GM12872 (cell line): ENCODE measurements around the gene ABCA13.

ENCODE experiments used
- TF ChIP-seq, protein P1 (sequence below): IDR thresholded peaks from 3 replicates; pipeline ENCODE4 v1.5.1; 2011; ENCODE audit warnings: low read depth, mild to moderate bottlenecking, low read length, moderate library complexity; ENCODE audit not compliant: insufficient read depth

ABCA13 gene

DNA sequence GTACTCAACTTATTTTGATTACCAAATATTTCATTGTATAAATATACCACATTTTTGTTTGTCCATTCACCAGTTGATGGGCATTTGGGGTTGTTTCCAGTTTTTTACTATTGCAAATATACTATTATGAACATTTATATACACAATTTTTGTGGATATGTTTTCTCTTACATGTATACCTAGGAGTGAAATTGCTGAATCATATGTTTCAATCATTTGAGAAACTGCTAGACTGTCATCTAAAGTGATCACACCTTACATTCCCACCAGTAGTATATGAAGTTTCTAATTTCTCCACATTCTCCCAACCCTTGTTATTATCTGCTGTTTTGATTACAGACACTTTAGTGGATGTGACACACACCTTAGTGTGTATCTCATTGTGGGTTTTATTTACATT is 257.9 kb downstream of the ABCA13 start:
- TF ChIP-seq, protein P1, sequence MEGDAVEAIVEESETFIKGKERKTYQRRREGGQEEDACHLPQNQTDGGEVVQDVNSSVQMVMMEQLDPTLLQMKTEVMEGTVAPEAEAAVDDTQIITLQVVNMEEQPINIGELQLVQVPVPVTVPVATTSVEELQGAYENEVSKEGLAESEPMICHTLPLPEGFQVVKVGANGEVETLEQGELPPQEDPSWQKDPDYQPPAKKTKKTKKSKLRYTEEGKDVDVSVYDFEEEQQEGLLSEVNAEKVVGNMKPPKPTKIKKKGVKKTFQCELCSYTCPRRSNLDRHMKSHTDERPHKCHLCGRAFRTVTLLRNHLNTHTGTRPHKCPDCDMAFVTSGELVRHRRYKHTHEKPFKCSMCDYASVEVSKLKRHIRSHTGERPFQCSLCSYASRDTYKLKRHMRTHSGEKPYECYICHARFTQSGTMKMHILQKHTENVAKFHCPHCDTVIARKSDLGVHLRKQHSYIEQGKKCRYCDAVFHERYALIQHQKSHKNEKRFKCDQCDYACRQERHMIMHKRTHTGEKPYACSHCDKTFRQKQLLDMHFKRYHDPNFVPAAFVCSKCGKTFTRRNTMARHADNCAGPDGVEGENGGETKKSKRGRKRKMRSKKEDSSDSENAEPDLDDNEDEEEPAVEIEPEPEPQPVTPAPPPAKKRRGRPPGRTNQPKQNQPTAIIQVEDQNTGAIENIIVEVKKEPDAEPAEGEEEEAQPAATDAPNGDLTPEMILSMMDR: no peak

DNA sequence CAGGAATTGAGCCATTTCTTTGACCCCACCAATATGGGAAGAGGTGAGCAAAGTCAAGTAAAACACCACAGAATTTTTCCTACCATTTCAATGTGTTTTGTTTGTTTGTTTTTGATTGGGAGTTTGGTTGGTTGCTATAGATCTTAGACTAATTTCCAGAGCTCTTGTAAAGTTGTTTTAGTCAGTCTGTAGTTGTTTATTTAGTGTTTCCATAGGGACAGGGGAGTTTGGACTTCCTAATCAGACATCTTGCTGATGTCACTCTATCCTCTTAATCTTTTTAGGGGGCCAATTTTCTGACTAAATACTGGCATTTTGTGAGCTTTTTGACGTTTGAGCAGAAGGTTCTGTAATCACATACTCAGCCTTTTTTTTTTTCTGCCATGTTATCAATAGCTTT is 266.9 kb downstream of the ABCA13 start:
- TF ChIP-seq, protein P1: no peak

DNA sequence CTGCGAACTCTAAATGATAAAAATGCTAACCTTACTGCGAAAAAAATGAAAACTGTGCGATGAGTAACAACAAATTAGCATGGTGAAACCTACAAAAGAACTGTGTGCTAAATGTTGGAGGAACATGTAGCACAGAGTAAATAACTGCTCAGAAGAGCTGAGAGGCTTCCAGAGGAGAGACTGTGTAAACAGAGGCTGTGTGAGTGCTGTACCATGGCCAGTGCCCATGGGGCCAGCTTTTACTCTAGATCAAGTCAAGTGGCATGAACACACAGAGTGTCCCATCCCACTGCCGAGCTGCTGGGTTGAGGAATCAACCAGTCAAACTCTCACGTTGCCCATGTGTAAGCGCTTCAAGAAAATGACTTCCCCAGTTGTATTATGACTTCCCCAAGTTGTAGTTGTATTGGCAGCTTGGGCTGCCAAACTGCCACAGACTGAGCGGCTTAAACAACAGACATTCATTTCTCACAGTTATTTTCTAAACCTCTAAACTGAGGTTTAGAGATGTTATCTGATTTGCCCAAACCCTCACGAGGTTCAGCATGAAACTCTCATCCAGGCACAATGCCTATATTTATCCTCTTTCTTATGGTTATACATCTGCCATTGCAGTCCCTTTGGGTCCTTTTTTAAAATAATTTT is 270.7 kb downstream of the ABCA13 start:
- TF ChIP-seq, protein P1: no peak

DNA sequence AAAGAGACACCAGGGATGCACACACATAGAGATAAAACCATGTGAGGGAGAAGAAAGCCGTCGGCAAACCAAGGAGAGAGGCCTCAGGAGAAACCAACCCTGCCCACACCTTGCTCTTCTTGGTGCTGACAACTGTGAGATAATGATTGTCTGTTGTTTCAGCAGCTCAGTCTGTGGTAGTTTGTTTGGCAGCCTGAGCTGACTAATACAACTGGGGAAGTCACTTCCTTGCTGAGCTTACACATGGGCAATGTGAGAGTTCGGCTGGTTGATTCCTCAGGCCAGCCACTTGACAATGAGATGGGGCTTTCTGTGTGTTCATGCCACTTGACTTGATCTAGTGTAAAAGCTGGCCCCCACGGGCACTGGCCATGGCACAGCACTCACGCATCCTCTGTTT is 271.8 kb downstream of the ABCA13 start:
- TF ChIP-seq, protein P1: no peak

DNA sequence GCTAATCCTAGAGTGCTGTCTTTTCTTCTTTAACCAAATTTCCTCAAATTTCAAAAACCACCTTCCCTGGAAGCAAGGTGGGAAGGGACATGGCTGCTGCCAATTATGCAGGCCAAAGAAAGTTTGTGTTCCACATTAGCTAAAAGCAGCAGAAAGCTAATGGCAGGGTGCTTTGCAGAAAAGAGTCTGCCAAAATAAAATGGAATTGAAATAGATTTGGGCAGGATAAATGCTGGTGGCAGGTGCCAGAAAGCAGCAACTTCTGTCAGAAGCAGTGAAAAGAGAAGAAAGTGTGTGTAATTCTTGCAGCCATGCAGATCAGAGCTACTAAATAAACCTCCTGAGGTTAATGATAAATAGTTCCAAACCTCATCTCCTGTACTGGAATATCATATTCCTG is 275.5 kb downstream of the ABCA13 start:
- TF ChIP-seq, protein P1: no peak

DNA sequence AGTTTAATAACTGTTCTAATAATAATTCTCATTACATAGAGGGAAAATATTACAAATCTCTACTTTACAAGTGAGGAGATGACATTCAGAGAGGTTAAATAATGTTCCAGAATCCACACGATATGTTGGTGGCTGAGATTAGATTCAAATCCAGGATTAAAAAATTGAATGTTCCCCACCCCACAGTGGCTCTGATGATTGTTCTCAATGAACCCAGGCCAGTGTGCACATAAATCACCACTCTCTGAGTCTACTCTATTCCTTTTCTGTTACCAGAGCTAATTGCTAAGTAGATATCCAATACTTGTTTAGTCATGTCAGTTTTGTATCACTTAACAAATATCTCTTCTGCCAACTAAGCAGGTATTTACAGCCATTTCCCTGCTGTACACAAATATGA is 281.0 kb downstream of the ABCA13 start:
- TF ChIP-seq, protein P1: no peak

DNA sequence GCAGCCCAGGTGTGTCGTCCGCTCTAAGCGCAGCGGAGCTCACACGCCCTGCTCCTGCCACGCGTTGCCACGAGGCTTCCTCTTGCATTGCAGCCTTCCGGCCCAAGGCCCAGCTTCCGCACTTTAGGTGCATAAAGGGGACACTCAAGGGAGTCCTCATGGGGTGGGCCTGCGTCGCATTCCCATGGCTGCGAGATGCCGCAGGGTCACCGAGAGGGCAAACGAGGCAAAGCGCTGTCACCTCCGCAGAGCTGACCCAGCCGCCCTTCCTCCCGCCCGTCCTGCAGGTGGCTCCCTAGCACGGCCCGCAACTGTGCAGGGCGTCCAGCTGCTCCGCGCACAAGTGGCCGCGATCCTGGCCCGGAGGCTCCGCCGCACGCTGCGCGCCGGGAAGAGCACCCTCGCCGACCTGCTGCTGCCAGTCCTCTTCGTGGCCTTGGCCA is 283.5 kb downstream of the ABCA13 start:
- TF ChIP-seq, protein P1: no peak

DNA sequence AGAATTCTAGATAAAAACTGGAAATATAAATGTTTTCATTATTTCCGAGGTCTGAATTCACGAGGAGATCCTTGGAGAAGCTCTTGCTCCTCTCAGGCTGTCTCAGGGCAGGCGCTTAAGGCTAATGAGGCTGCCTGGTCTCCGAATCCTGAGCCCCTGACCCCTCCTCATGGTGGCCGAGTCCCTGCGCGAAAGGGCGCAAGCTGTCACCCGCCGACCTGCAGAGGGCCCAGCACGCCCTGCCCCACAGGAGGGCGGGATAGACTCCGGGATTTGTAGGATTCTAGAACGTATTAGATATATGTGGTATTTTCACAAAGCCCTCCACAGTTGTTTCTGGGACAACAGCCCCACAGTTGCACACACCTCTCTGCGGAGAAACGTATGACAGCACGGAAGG is 284.1 kb downstream of the ABCA13 start:
- TF ChIP-seq, protein P1: no peak
